Measurements from ENCODE around the gene PITPNC1. TPM values are rescaled to one million over a fixed set of nuclear protein-coding genes. Genes with fewer than 3 reads are reported as not detected.
"Not testable (repeated sequence)": the region's sequence is repeated elsewhere in the genome, so short reads cannot be mapped to it uniquely, and the experiment has no call there.

Gene PITPNC1
- total RNA-seq, 4 donors from 2014 or later = 4.1 to 45.1 (median 8.7) TPM

GRCh38 chr17:67493812-67494211, 116.7 kb downstream of the PITPNC1 start:
- H3K9me3 ChIP-seq = no peaks in the 10 kb centered on the region
- H3K27me3 ChIP-seq = no peaks in the 10 kb centered on the region
- DNase-seq = no peak
- no peaks in the 10 kb centered on the region for H3K36me3 ChIP-seq
- intact Hi-C loops (cut with DNase I; ENCODE audit: low total_unique reads) = no loop called here
- peaks cover 0 to 7% of the 10 kb centered on the region in 2 donors for H3K4me1 ChIP-seq
- no peak overlapping the region for H3K4me3 ChIP-seq
- no peak for TF ChIP-seq POLR2A (IDR thresholded peaks at IDR 0.05)
- TF ChIP-seq CTCF (IDR thresholded peaks at IDR 0.05) = no peak
- H3K27ac ChIP-seq = peak overlapping the region in 1 of 2 donors; percentile 50

GRCh38 chr17:67495534-67495933, 118.5 kb downstream of the PITPNC1 start:
- H3K27me3 ChIP-seq; H3K27ac ChIP-seq; H3K9me3 ChIP-seq; DNase-seq; H3K4me1 ChIP-seq; H3K36me3 ChIP-seq; H3K4me3 ChIP-seq; intact Hi-C loops (cut with DNase I; ENCODE audit: low total_unique reads): not testable (repeated sequence)

GRCh38 chr17:67496286-67496685, 119.2 kb downstream of the PITPNC1 start:
- Histone ChIP-seq H3K27me3 (no peaks in the 10 kb centered on the region), H3K9me3 (no peaks in the 10 kb centered on the region), H3K36me3 (no peaks in the 10 kb centered on the region), H3K4me3 (no peak overlapping the region), H3K4me1 (peaks cover 0 to 5% of the 10 kb centered on the region in 2 donors), H3K27ac (no peak overlapping the region)
- DNase-seq = no peak
- intact Hi-C loops (cut with DNase I; ENCODE audit: low total_unique reads) = no loop called here
- TF ChIP-seq POLR2A (IDR thresholded peaks at IDR 0.05) = no peak
- TF ChIP-seq CTCF (IDR thresholded peaks at IDR 0.05) = no peak

- TF ChIP-seq POLR2A (IDR thresholded peaks at IDR 0.05) = no peak
- no peak for TF ChIP-seq CTCF (IDR thresholded peaks at IDR 0.05)
- Histone ChIP-seq H3K4me1 (no peaks in the 10 kb centered on the region), H3K27me3 (no peaks in the 10 kb centered on the region), H3K4me3 (no peak overlapping the region), H3K27ac (no peak overlapping the region), H3K36me3 (no peaks in the 10 kb centered on the region), H3K9me3 (no peaks in the 10 kb centered on the region)
- no peak for DNase-seq
- intact Hi-C loops (cut with DNase I; ENCODE audit: low total_unique reads) = no loop called here
Observed at GRCh38 chr17:67499685-67500084, 122.6 kb downstream of the PITPNC1 start.

- no peaks in the 10 kb centered on the region for H3K9me3 ChIP-seq
- intact Hi-C loops (cut with DNase I; ENCODE audit: low total_unique reads) = no loop called here
- TF ChIP-seq POLR2A (IDR thresholded peaks at IDR 0.05) = no peak
- no peak for TF ChIP-seq CTCF (IDR thresholded peaks at IDR 0.05)
Observed at GRCh38 chr17:67500261-67500660, 123.2 kb downstream of the PITPNC1 start.

GRCh38 chr17:67500677-67501300, 123.7 kb downstream of the PITPNC1 start:
- Histone ChIP-seq H3K27ac (no peak overlapping the region), H3K4me3 (no peak overlapping the region), H3K4me1 (no peaks in the 10 kb centered on the region), H3K27me3 (no peaks in the 10 kb centered on the region), H3K36me3 (no peaks in the 10 kb centered on the region), H3K9me3 (no peaks in the 10 kb centered on the region)
- no peak for DNase-seq
- intact Hi-C loops (cut with DNase I; ENCODE audit: low total_unique reads) = no loop called here
- TF ChIP-seq POLR2A (IDR thresholded peaks at IDR 0.05) (no peak), CTCF (IDR thresholded peaks at IDR 0.05) (no peak)

More at GRCh38 chr17:67500261-67500660, 123.2 kb downstream of the PITPNC1 start:
- no peaks in the 10 kb centered on the region for H3K4me1 ChIP-seq
- no peak overlapping the region for H3K4me3 ChIP-seq
- no peaks in the 10 kb centered on the region for H3K27me3 ChIP-seq
- no peak overlapping the region for H3K27ac ChIP-seq
- H3K36me3 ChIP-seq = no peaks in the 10 kb centered on the region
- no peak for DNase-seq

Measured in uterus (tissue), 4 donors.